MCF 10A (cell line): ENCODE data around the gene DTX3. TPM values are rescaled to one million over a fixed set of nuclear protein-coding genes. Genes with fewer than 3 reads are reported as not detected.
"Not testable (repeated sequence)": the region's sequence is repeated elsewhere in the genome, so short reads cannot be mapped to it uniquely, and the experiment has no call there.

Experiments
- BruUV-seq: library from RNA; stranded (reverse); fragments of 400-500 nt; replicated peaks from 2 replicates; lab custom pipeline; 2021; lab: Mats Ljungman, UMichigan
- CTCF ChIA-PET: fragments of 300-600 bp; sonication (Branson Sonifier 250); formaldehyde crosslinking; extraction: SDS; loops from one replicate; lab custom pipeline; 2021; ENCODE audit warnings: antibody characterized with exemption, inconsistent platforms; lab: Yijun Ruan, JAX
- POLR2A ChIA-PET: fragments of 300-600, 350-650 bp; sonication (Branson Sonifier 250); formaldehyde crosslinking; extraction: SDS; loops from one replicate; lab custom pipeline; 2020; ENCODE audit warnings: antibody characterized with exemption, inconsistent platforms; lab: Yijun Ruan, JAX
- DNase-seq: peaks from one replicate; pipeline ENCODE4 v3.0.0-alpha.2; 2018; ENCODE audit not compliant: unreplicated experiment
- H3K27ac Mint-ChIP-seq: one replicate; pipeline ENCODE4 v1.8.0; 2022; ENCODE audit warnings: mild to moderate bottlenecking, low read depth, mixed read lengths; ENCODE audit not compliant: unreplicated experiment
- H3K27me3 Mint-ChIP-seq: one replicate; pipeline ENCODE4 v1.8.0; 2022; ENCODE audit warnings: mixed read lengths; ENCODE audit not compliant: insufficient read depth, unreplicated experiment
- H3K36me3 Mint-ChIP-seq: one replicate; pipeline ENCODE4 v1.8.0; 2022; ENCODE audit warnings: mild to moderate bottlenecking, moderate library complexity, mixed read lengths; ENCODE audit not compliant: insufficient read depth, unreplicated experiment
- H3K4me1 Mint-ChIP-seq: one replicate; pipeline ENCODE4 v1.8.0; 2022; ENCODE audit warnings: mixed read lengths; ENCODE audit not compliant: insufficient read depth, unreplicated experiment
- H3K4me3 Mint-ChIP-seq: one replicate; pipeline ENCODE4 v1.8.0; 2022; ENCODE audit warnings: mild to moderate bottlenecking, moderate library complexity, mixed read lengths; ENCODE audit not compliant: unreplicated experiment
- H3K9me3 Mint-ChIP-seq: one replicate; pipeline ENCODE4 v1.8.0; 2022; ENCODE audit warnings: mixed read lengths; ENCODE audit not compliant: unreplicated experiment
- intact Hi-C: fragments of 100-400 bp; cut with micrococcal nuclease; formaldehyde crosslinking; loops from 2 replicates; pipeline ENCODE4 v1.14.1; 2022
- total RNA-seq: library from RNA; stranded (reverse); gene quantifications from 2 replicates; pipeline ENCODE4 v1.2.3, GENCODE V29; 2022
- TF ChIP-seq, protein P1 (sequence below): fragments of 200-600 bp; IDR thresholded peaks from one replicate; pipeline ENCODE4 v1.8.0; 2022; ENCODE audit warnings: antibody characterized with exemption, mild to moderate bottlenecking; ENCODE audit not compliant: unreplicated experiment

DTX3 gene
- total RNA-seq, 1 experiment from 2014 or later, result 2.0 TPM

DNA sequence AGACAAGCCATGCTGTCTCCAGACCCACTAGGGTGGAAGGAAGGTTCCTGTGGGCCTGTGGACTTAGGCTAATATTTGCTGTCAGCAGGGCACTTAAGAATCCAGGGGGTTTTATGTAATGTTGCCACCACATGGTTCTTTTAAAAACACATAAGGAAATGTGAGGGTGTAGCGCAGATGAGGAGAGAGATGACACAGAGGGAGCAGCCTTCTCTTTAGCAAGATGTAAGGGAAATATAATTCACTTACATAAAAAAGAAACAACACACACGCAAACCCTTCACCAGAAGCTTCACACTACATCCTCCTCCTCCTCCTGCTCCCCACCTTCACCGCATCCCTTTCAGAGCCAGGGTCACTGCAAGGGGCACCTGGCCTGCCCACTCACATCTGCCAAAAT is 18.5 kb upstream of the DTX3 start:
- Mint-ChIP-seq H3K9me3 (no peaks in the 10 kb centered on the region), H3K4me3 (no peak overlapping the region), H3K36me3 (no peaks in the 10 kb centered on the region), H3K27ac (no peak overlapping the region), H3K4me1 (no peaks in the 10 kb centered on the region), H3K27me3 (no peaks in the 10 kb centered on the region)
- TF ChIP-seq, protein P1, sequence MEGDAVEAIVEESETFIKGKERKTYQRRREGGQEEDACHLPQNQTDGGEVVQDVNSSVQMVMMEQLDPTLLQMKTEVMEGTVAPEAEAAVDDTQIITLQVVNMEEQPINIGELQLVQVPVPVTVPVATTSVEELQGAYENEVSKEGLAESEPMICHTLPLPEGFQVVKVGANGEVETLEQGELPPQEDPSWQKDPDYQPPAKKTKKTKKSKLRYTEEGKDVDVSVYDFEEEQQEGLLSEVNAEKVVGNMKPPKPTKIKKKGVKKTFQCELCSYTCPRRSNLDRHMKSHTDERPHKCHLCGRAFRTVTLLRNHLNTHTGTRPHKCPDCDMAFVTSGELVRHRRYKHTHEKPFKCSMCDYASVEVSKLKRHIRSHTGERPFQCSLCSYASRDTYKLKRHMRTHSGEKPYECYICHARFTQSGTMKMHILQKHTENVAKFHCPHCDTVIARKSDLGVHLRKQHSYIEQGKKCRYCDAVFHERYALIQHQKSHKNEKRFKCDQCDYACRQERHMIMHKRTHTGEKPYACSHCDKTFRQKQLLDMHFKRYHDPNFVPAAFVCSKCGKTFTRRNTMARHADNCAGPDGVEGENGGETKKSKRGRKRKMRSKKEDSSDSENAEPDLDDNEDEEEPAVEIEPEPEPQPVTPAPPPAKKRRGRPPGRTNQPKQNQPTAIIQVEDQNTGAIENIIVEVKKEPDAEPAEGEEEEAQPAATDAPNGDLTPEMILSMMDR, result no peak
- no TSS peak for BruUV-seq
- ChIA-PET CTCF (interaction anchor here (0.6 to 7.5 kb wide), 5 partner anchors 21 to 518 kb away, joined by 3 to 72 read pairs (median 24); partner anchors contain the start of genes DTX3 and OS9), POLR2A (interaction anchor here (0.6 kb wide), 1 partner anchor 159 kb away, joined by 3 read pairs; the partner anchor contains the start of gene TSPAN31)
- no peak for DNase-seq
- intact Hi-C loops, result no loop called here

DNA sequence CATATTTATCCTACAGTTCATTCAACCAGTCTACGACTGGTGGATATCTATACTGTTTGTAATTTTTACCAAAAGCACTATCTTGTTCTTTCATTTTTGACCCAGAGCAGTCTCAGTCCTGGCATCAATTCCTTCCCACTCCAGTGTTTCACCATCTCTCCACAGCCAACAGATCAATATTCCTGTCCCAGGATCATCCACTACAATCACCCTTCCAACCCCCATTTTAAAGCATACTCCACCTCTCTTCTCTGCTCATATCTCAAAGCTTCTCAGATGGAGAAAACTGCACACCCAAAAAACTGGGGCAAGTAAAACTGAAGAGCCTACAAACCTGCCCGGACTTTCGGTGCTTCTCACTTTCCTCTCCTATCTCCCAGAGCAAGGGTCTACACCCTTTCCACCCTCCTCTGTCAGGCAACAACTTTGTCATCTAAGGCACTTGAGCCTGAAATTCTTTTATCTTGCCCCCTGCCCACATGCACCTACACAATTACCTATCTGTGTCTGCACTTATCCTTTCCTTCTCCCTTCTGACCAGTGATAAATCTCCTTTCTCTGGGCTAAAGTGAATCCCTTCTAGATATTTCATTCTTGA is 17.7 kb upstream of the DTX3 start:
- Mint-ChIP-seq H3K27ac (no peak overlapping the region), H3K4me3 (no peak overlapping the region), H3K36me3 (no peaks in the 10 kb centered on the region), H3K27me3 (no peaks in the 10 kb centered on the region), H3K4me1 (peaks cover 4% of the 10 kb centered on the region), H3K9me3 (no peaks in the 10 kb centered on the region)
- BruUV-seq, result no TSS peak
- DNase-seq, result no peak
- intact Hi-C loops, result no loop called here
- POLR2A ChIA-PET, result no interaction called here
- CTCF ChIA-PET, result no interaction called here
- TF ChIP-seq, protein P1, result no peak

DNA sequence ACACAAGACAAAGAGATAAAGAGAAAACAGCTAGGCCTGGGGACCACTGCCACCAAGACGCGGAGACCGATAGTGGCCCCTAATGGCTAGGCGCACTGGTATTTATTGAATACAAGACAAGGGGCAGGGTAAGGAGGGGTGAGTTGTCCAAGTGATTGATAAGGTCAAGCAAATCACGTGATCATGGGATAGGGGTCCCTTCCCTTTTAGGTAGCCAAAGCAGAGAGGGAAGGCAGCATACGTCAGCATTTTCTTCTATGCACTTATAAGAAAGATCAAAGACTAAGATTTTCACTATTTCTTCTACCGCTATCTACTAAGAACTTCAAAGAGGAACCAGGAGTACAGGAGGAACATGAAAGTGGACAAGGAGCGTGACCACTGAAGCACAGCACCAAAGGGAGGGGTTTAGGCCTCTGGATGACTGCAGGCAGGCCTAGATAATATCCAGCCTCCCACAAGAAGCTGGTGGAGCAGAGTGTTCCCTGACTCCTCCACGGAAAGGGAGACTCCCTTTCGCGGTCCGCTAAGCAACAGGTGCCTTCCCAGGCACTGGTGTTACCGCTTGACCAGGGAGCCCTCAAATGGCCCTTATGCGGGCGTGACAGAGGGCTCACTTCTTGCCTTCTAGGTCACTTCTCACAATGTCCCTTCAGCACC is 15.5 kb upstream of the DTX3 start:
- POLR2A ChIA-PET, H3K9me3 Mint-ChIP-seq, H3K27ac Mint-ChIP-seq, intact Hi-C loops, H3K36me3 Mint-ChIP-seq, H3K4me3 Mint-ChIP-seq, BruUV-seq, DNase-seq, H3K27me3 Mint-ChIP-seq: not testable (repeated sequence)
- H3K4me1 Mint-ChIP-seq, result peaks cover 16% of the 10 kb centered on the region
- CTCF ChIA-PET, result interaction anchor here (0.9 kb wide), 1 partner anchor 170 kb away, joined by 3 read pairs; no protein-coding TSS in a partner anchor

DNA sequence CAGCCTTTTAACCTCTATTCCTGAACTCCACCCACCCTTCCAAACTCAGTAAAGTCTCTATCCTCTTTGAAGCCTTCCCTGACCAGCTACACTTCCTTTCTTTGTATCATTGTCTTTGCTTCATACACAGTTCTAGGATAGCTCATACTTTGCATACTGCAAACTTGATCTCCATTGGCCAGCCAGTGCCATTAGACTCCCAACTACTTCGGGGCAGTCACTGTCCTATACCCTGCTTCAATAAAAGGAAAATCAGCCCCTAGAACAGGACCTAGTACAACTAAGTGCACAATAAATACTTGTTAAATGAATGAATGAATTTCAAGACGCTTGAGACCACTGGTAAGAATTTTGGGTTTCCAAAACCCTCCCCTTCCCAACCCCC is 14.2 kb upstream of the DTX3 start:
- H3K27ac Mint-ChIP-seq, result peak overlapping the region; percentile 86
- POLR2A ChIA-PET, result interaction anchor here (0.6 to 3.2 kb wide), 16 partner anchors 7 to 298 kb away, joined by 3 to 22 read pairs (median 5); partner anchors contain the start of genes CDK4, DCTN2, MBD6 and OS9
- TF ChIP-seq, protein P1, result no peak
- H3K9me3 Mint-ChIP-seq, result no peaks in the 10 kb centered on the region
- no peaks in the 10 kb centered on the region for H3K27me3 Mint-ChIP-seq
- peak overlapping the region; percentile 89 for H3K4me3 Mint-ChIP-seq
- intact Hi-C loops, result no loop called here
- H3K4me1 Mint-ChIP-seq, result peaks cover 16% of the 10 kb centered on the region
- BruUV-seq, result no TSS peak
- no peak for DNase-seq
- CTCF ChIA-PET, result interaction anchor here (0.6 to 1.2 kb wide), 4 partner anchors 12 to 189 kb away, joined by 3 to 5 read pairs (median 4); no protein-coding TSS in a partner anchor
- H3K36me3 Mint-ChIP-seq, result peaks cover 6% of the 10 kb centered on the region
